ENCODE results near the gene PPP6R3.
A peak's percentile ranks its signal among the peaks of the same experiment; 100 is the strongest.
"Not testable (repeated sequence)": the region's sequence is repeated elsewhere in the genome, so short reads cannot be mapped to it uniquely, and the experiment has no call there.

Gene PPP6R3

GRCh38 chr11:68440224-68440623 is 20.3 kb upstream of the PPP6R3 start:
- Mint-ChIP-seq H3K4me1 (ENCODE audit: low read depth in 2 of 2) (peaks cover 0 to 4% of the 10 kb centered on the region in 2 donors), H3K4me3 (no peak overlapping the region), H3K27ac (no peak overlapping the region), H3K27me3 (no peaks in the 10 kb centered on the region), H3K36me3 (ENCODE audit: insufficient read depth) (no peaks in the 10 kb centered on the region), H3K9me3 (no peaks in the 10 kb centered on the region)
- no peak for ATAC-seq (replicated peaks)
- DNase-seq = no peak

GRCh38 chr11:68441466-68442230 is 18.9 kb upstream of the PPP6R3 start:
- H3K4me3 Mint-ChIP-seq = no peak overlapping the region
- DNase-seq (no peak), ATAC-seq (replicated peaks) (no peak)

GRCh38 chr11:68442433-68442832 is 18.1 kb upstream of the PPP6R3 start:
- no peaks in the 10 kb centered on the region for H3K27me3 Mint-ChIP-seq
- H3K27ac Mint-ChIP-seq = no peak overlapping the region
- no peak overlapping the region for H3K4me3 Mint-ChIP-seq
- H3K4me1 Mint-ChIP-seq (ENCODE audit: low read depth in 2 of 2) = peaks cover 0 to 5% of the 10 kb centered on the region in 2 donors
- H3K36me3 Mint-ChIP-seq (ENCODE audit: insufficient read depth) = no peaks in the 10 kb centered on the region
- DNase-seq (no peak), ATAC-seq (replicated peaks) (no peak)
- no peaks in the 10 kb centered on the region for H3K9me3 Mint-ChIP-seq

More at GRCh38 chr11:68441466-68442230, 18.9 kb upstream of the PPP6R3 start:
- H3K4me1 Mint-ChIP-seq (ENCODE audit: low read depth in 2 of 2) = peaks cover 0 to 4% of the 10 kb centered on the region in 2 donors
- peak overlapping the region in 1 of 2 donors; percentile 75 for H3K27ac Mint-ChIP-seq
- H3K9me3 Mint-ChIP-seq = no peaks in the 10 kb centered on the region
- no peaks in the 10 kb centered on the region for H3K36me3 Mint-ChIP-seq (ENCODE audit: insufficient read depth)
- no peaks in the 10 kb centered on the region for H3K27me3 Mint-ChIP-seq

GRCh38 chr11:68444566-68444965 is 16.0 kb upstream of the PPP6R3 start:
- H3K27me3 Mint-ChIP-seq = no peaks in the 10 kb centered on the region
- H3K9me3 Mint-ChIP-seq = no peaks in the 10 kb centered on the region
- ATAC-seq (replicated peaks) = no peak
- H3K4me3 Mint-ChIP-seq = no peak overlapping the region
- H3K27ac Mint-ChIP-seq = no peak overlapping the region
- no peak for DNase-seq
- no peaks in the 10 kb centered on the region for H3K36me3 Mint-ChIP-seq (ENCODE audit: insufficient read depth)
- peaks cover 0 to 6% of the 10 kb centered on the region in 2 donors for H3K4me1 Mint-ChIP-seq (ENCODE audit: low read depth in 2 of 2)

- ATAC-seq (replicated peaks) = no peak
- H3K4me3 Mint-ChIP-seq = no peak overlapping the region
- H3K27me3 Mint-ChIP-seq = no peaks in the 10 kb centered on the region
- H3K36me3 Mint-ChIP-seq (ENCODE audit: insufficient read depth) = no peaks in the 10 kb centered on the region
- H3K27ac Mint-ChIP-seq = no peak overlapping the region
- DNase-seq = no peak
- H3K4me1 Mint-ChIP-seq (ENCODE audit: low read depth in 2 of 2) = peaks cover 0 to 6% of the 10 kb centered on the region in 2 donors
- H3K9me3 Mint-ChIP-seq = no peaks in the 10 kb centered on the region
Measured at GRCh38 chr11:68445531-68446035, 15.0 kb upstream of the PPP6R3 start.

GRCh38 chr11:68446046-68446725 is 14.4 kb upstream of the PPP6R3 start:
- no peak for DNase-seq
- H3K27me3 Mint-ChIP-seq = no peaks in the 10 kb centered on the region
- H3K27ac Mint-ChIP-seq = no peak overlapping the region
- H3K4me3 Mint-ChIP-seq = no peak overlapping the region
- no peaks in the 10 kb centered on the region for H3K9me3 Mint-ChIP-seq
- no peak for ATAC-seq (replicated peaks)
- H3K36me3 Mint-ChIP-seq (ENCODE audit: insufficient read depth) = no peaks in the 10 kb centered on the region
- peaks cover 0 to 6% of the 10 kb centered on the region in 2 donors for H3K4me1 Mint-ChIP-seq (ENCODE audit: low read depth in 2 of 2)

- no peaks in the 10 kb centered on the region for H3K27me3 Mint-ChIP-seq
- no peak overlapping the region for H3K4me3 Mint-ChIP-seq
- H3K9me3 Mint-ChIP-seq = no peaks in the 10 kb centered on the region
- DNase-seq (peak; percentile 71 to 76 (median 76)), ATAC-seq (replicated peaks) (peak; percentile 99)
- no peak overlapping the region for H3K27ac Mint-ChIP-seq
- H3K4me1 Mint-ChIP-seq (ENCODE audit: low read depth in 2 of 2) = peaks cover 0 to 6% of the 10 kb centered on the region in 2 donors
- H3K36me3 Mint-ChIP-seq (ENCODE audit: insufficient read depth) = no peaks in the 10 kb centered on the region
Measured at GRCh38 chr11:68447015-68447801, 13.3 kb upstream of the PPP6R3 start.

- not testable (repeated sequence) for H3K27me3 Mint-ChIP-seq, H3K27ac Mint-ChIP-seq
Measured at GRCh38 chr11:68447914-68448313, 12.6 kb upstream of the PPP6R3 start.

GRCh38 chr11:68448604-68449011 is 11.9 kb upstream of the PPP6R3 start:
- H3K9me3 Mint-ChIP-seq = no peaks in the 10 kb centered on the region
- no peak for DNase-seq
- H3K27ac Mint-ChIP-seq = no peak overlapping the region
- no peak overlapping the region for H3K4me3 Mint-ChIP-seq
- ATAC-seq (replicated peaks) = no peak
- H3K27me3 Mint-ChIP-seq = no peaks in the 10 kb centered on the region
- H3K4me1 Mint-ChIP-seq (ENCODE audit: low read depth in 2 of 2) = peaks cover 0 to 6% of the 10 kb centered on the region in 2 donors
- H3K36me3 Mint-ChIP-seq (ENCODE audit: insufficient read depth) = no peaks in the 10 kb centered on the region

More at GRCh38 chr11:68447914-68448313, 12.6 kb upstream of the PPP6R3 start:
- ATAC-seq (replicated peaks); H3K4me1 Mint-ChIP-seq (ENCODE audit: low read depth in 2 of 2); H3K4me3 Mint-ChIP-seq; H3K36me3 Mint-ChIP-seq (ENCODE audit: insufficient read depth); H3K9me3 Mint-ChIP-seq; DNase-seq: not testable (repeated sequence)

- no peak overlapping the region for H3K27ac Mint-ChIP-seq
- no peak overlapping the region for H3K4me3 Mint-ChIP-seq
- peaks cover 0 to 6% of the 10 kb centered on the region in 2 donors for H3K4me1 Mint-ChIP-seq (ENCODE audit: low read depth in 2 of 2)
- DNase-seq (no peak), ATAC-seq (replicated peaks) (no peak)
- H3K9me3 Mint-ChIP-seq = no peaks in the 10 kb centered on the region
- peaks cover 6% of the 10 kb centered on the region for H3K36me3 Mint-ChIP-seq (ENCODE audit: insufficient read depth)
- no peaks in the 10 kb centered on the region for H3K27me3 Mint-ChIP-seq
Measured at GRCh38 chr11:68449951-68450350, 10.6 kb upstream of the PPP6R3 start.

GRCh38 chr11:68450711-68451110 is 9.8 kb upstream of the PPP6R3 start:
- peaks cover 0 to 6% of the 10 kb centered on the region in 2 donors for H3K4me1 Mint-ChIP-seq (ENCODE audit: low read depth in 2 of 2)
- no peaks in the 10 kb centered on the region for H3K9me3 Mint-ChIP-seq
- no peak for ATAC-seq (replicated peaks)
- DNase-seq = no peak
- H3K36me3 Mint-ChIP-seq (ENCODE audit: insufficient read depth) = peaks cover 6% of the 10 kb centered on the region
- no peak overlapping the region for H3K4me3 Mint-ChIP-seq
- H3K27me3 Mint-ChIP-seq = no peaks in the 10 kb centered on the region
- no peak overlapping the region for H3K27ac Mint-ChIP-seq

- H3K27ac Mint-ChIP-seq = no peak overlapping the region
- ATAC-seq (replicated peaks) = no peak
- no peak for DNase-seq
Measured at GRCh38 chr11:68454767-68455166, 5.8 kb upstream of the PPP6R3 start.

GRCh38 chr11:68455485-68455884 is 5.1 kb upstream of the PPP6R3 start:
- Mint-ChIP-seq H3K36me3 (ENCODE audit: insufficient read depth) (peaks cover 23% of the 10 kb centered on the region), H3K4me3 (no peak overlapping the region), H3K27ac (no peak overlapping the region), H3K4me1 (ENCODE audit: low read depth in 2 of 2) (peaks cover 0 to 4% of the 10 kb centered on the region in 2 donors), H3K9me3 (no peaks in the 10 kb centered on the region), H3K27me3 (no peaks in the 10 kb centered on the region)
- ATAC-seq (replicated peaks) (no peak), DNase-seq (no peak)

More at GRCh38 chr11:68454767-68455166, 5.8 kb upstream of the PPP6R3 start:
- peaks cover 0 to 2% of the 10 kb centered on the region in 2 donors for H3K4me1 Mint-ChIP-seq (ENCODE audit: low read depth in 2 of 2)
- no peak overlapping the region for H3K4me3 Mint-ChIP-seq
- no peaks in the 10 kb centered on the region for H3K27me3 Mint-ChIP-seq
- peaks cover 16% of the 10 kb centered on the region for H3K36me3 Mint-ChIP-seq (ENCODE audit: insufficient read depth)
- H3K9me3 Mint-ChIP-seq = no peaks in the 10 kb centered on the region
